HepG2 (cell line): ENCODE data around the gene TXNRD2. TPM values are rescaled to one million over a fixed set of nuclear protein-coding genes. Genes with fewer than 3 reads are reported as not detected.

ENCODE experiments used
- CBX1 ChIP-seq: IDR thresholded peaks from one replicate; pipeline ENCODE4 v1.6.1; 2016; ENCODE audit warnings: antibody characterized with exemption, low read depth
- NRL ChIP-seq: sonication (generic); formaldehyde crosslinking; IDR thresholded peaks from 2 replicates; pipeline ENCODE4 v1.5.0; 2020; ENCODE audit warnings: missing genetic modification reagents, mild to moderate bottlenecking, moderate library complexity, borderline replicate concordance
- POLR2G ChIP-seq: fragments of 200-400 bp; formaldehyde crosslinking; IDR thresholded peaks from 2 replicates; pipeline ENCODE4 v1.6.1; 2018; ENCODE audit warnings: mild to moderate bottlenecking, low read depth, low read length, moderate library complexity
- SIX4 ChIP-seq: sonication (generic); formaldehyde crosslinking; IDR thresholded peaks from 2 replicates; pipeline ENCODE4 v1.4.0; 2020; ENCODE audit warnings: missing genetic modification reagents
- SMAD3 ChIP-seq: sonication (generic); formaldehyde crosslinking; IDR thresholded peaks from 2 replicates; pipeline ENCODE4 v1.4.0; 2020; ENCODE audit warnings: missing genetic modification reagents
- polyA plus RNA-seq, 8 experiments: library from polyadenylated mRNA; depleted of rRNA in 3 of 8; stranded (reverse) in 7 of 8; unstranded in 1 of 8; fragments of >200 nt; fragmentation: Illumina TruSeq in 4 of 8; extraction: Trizol in 4 of 8; gene quantifications; 2 replicates each; pipeline versions ENCODE4 v1.2.1 to v1.2.3, GENCODE V29; 2011 to 2016; ENCODE audit warnings: low read depth in 4 of 8, missing spikeins in 1 of 8, mixed read lengths in 1 of 8; ENCODE audit not compliant: insufficient read depth in 1 of 8
- total RNA-seq, 5 experiments: library from RNA; depleted of rRNA; stranded (reverse); fragments of >200 nt; fragmentation: Illumina TruSeq; extraction: Trizol; gene quantifications; 2 replicates each; pipeline ENCODE4 v1.2.3, GENCODE V29; 2016; ENCODE audit warnings: low read depth in 1 of 5
- TF ChIP-seq, protein P1 (sequence below): sonication (generic); formaldehyde crosslinking; IDR thresholded peaks from 2 replicates; pipeline ENCODE4 v1.4.0; 2020; ENCODE audit warnings: mild to moderate bottlenecking, missing genetic modification reagents
- TF ChIP-seq, protein P2 (sequence below): sonication (generic); formaldehyde crosslinking; IDR thresholded peaks from 2 replicates; pipeline ENCODE4 v1.4.0; 2020; ENCODE audit warnings: missing genetic modification reagents, borderline replicate concordance
- TF ChIP-seq, protein P3 (sequence below): sonication (generic); formaldehyde crosslinking; IDR thresholded peaks from 2 replicates; pipeline ENCODE4 v1.4.0; 2020; ENCODE audit warnings: missing genetic modification reagents
- TF ChIP-seq, protein P4 (sequence below): sonication (generic); formaldehyde crosslinking; IDR thresholded peaks from 2 replicates; pipeline ENCODE4 v1.8.1; 2022; ENCODE audit warnings: mild to moderate bottlenecking, missing genetic modification reagents
- TF ChIP-seq, protein P5 (sequence below): sonication (generic); formaldehyde crosslinking; IDR thresholded peaks from 2 replicates; pipeline ENCODE4 v1.4.0; 2020; ENCODE audit warnings: mild to moderate bottlenecking, missing genetic modification reagents

The TXNRD2 gene
- total and polyA plus RNA-seq, 2 of the 13 experiments (the other 11 are each of a cell fraction or from before 2014, with no cell fraction given) = 17.5 to 18.6 TPM

DNA sequence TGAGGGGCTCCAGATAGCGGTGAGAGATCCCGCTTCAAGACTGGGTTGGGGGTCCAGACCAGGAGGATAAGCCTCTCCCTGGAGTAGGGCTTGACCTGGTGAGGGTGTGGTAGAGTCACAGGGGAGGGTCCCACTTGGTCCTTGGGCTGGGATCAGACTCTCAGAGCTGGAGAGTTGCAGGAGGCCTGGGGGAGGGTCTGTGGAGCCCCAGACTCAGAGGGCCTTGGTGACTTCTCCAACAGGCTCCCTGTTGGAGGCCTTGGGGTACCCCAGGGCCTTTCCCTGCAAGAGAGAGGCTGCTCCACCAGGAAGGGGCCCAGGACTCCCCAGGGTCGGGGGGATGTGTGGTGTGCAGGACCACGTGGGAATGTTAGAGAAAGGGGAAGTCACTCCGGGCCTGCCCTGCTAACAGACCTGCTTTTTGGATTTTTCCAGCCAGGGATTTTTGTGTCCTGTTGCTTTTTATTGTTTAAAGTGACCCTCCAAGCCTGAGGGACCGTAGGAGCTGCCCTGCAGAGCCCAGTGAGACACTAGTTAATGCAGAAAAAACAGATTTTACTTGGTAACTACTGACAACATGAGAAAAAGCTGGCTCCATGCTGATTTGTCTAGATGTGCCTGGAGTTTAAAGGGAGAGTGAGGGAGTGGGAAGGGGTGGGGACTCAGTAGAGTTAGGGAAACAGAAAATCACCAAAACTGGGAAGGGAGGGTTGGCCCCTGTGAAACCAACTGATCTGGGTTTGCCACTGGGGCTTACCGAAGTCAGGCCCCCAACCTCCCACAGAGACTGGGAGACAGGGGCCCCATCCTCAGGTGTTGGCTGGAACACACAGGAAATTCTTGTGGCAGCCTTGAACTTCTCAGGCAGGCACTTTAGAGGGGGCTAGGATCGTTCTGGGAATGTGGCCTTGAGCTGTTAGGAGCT is 801 bp upstream of the TXNRD2 start (continued):
- TF ChIP-seq, protein P1, sequence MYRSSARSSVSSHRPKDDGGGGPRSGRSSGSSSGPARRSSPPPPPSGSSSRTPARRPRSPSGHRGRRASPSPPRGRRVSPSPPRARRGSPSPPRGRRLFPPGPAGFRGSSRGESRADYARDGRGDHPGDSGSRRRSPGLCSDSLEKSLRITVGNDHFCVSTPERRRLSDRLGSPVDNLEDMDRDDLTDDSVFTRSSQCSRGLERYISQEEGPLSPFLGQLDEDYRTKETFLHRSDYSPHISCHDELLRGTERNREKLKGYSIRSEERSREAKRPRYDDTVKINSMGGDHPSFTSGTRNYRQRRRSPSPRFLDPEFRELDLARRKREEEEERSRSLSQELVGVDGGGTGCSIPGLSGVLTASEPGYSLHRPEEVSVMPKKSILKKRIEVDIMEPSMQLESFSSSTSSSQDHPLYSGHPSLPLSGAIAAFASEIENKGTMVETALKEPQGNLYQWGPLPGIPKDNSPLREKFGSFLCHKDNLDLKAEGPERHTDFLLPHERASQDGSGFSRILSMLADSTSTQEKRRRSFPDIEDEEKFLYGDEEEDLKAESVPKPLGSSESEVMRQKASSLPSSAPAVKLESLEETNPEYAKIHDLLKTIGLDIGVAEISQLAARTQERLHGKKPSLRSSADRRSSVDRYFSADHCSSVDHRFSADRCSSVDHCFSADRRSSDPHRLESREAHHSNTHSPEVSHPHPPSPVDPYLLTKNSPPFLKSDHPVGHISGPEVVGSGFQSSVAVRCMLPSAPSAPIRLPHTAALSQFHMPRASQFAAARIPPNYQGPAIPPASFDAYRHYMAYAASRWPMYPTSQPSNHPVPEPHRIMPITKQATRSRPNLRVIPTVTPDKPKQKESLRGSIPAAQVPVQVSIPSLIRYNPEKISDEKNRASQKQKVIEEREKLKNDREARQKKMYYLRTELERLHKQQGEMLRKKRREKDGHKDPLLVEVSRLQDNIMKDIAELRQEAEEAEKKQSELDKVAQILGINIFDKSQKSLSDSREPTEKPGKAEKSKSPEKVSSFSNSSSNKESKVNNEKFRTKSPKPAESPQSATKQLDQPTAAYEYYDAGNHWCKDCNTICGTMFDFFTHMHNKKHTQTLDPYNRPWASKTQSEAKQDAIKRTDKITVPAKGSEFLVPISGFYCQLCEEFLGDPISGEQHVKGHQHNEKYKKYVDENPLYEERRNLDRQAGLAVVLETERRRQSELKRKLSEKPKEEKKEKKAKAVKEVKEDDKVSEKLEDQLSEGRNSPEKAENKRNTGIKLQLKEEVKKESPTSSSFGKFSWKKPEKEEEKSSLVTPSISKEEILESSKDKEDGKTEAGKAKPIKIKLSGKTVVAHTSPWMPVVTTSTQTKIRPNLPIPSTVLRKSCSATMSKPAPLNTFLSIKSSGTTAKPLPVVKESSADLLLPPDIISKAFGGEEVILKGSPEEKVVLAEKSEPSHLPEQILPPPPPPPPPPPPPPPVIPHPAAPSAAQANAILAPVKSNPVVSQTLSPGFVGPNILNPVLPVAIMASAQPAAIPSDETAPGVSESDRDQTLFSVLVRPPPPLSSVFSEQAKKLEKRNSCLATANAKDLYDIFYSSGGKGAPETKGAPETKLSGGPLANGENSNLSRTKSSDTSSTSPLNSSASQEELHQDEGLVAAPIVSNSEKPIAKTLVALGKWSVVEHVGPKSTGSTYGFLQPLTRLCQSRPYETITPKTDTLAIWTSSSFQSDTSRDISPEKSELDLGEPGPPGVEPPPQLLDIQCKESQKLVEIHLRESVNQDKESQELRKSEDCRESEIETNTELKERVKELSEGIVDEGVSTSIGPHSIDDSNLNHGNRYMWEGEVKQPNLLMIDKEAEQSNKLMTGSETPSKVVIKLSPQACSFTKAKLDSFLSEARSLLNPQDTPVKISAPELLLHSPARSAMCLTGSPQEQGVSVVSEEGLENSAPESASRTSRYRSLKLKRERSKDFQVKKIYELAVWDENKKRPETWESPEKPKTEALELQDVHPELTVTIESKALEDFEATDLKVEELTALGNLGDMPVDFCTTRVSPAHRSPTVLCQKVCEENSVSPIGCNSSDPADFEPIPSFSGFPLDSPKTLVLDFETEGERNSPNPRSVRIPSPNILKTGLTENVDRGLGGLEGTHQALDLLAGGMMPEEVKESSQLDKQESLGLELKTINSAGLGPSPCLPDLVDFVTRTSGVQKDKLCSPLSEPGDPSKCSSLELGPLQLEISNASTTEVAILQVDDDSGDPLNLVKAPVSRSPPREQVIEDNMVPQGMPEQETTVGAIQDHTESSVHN = no peak
- TF ChIP-seq NRL (no peak), CBX1 (no peak), SIX4 (CRISPR knock-in tag) (no peak), SMAD3 (CRISPR knock-in tag) (no peak), POLR2G (0 out of 2 replicates have a peak, but pooled peaks have one; percentile 40)
- TF ChIP-seq, protein P2, sequence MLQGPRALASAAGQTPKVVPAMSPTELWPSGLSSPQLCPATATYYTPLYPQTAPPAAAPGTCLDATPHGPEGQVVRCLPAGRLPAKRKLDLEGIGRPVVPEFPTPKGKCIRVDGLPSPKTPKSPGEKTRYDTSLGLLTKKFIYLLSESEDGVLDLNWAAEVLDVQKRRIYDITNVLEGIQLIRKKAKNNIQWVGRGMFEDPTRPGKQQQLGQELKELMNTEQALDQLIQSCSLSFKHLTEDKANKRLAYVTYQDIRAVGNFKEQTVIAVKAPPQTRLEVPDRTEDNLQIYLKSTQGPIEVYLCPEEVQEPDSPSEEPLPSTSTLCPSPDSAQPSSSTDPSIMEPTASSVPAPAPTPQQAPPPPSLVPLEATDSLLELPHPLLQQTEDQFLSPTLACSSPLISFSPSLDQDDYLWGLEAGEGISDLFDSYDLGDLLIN = no peak
- TF ChIP-seq, protein P3, sequence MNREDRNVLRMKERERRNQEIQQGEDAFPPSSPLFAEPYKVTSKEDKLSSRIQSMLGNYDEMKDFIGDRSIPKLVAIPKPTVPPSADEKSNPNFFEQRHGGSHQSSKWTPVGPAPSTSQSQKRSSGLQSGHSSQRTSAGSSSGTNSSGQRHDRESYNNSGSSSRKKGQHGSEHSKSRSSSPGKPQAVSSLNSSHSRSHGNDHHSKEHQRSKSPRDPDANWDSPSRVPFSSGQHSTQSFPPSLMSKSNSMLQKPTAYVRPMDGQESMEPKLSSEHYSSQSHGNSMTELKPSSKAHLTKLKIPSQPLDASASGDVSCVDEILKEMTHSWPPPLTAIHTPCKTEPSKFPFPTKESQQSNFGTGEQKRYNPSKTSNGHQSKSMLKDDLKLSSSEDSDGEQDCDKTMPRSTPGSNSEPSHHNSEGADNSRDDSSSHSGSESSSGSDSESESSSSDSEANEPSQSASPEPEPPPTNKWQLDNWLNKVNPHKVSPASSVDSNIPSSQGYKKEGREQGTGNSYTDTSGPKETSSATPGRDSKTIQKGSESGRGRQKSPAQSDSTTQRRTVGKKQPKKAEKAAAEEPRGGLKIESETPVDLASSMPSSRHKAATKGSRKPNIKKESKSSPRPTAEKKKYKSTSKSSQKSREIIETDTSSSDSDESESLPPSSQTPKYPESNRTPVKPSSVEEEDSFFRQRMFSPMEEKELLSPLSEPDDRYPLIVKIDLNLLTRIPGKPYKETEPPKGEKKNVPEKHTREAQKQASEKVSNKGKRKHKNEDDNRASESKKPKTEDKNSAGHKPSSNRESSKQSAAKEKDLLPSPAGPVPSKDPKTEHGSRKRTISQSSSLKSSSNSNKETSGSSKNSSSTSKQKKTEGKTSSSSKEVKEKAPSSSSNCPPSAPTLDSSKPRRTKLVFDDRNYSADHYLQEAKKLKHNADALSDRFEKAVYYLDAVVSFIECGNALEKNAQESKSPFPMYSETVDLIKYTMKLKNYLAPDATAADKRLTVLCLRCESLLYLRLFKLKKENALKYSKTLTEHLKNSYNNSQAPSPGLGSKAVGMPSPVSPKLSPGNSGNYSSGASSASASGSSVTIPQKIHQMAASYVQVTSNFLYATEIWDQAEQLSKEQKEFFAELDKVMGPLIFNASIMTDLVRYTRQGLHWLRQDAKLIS = no peak
- TF ChIP-seq, protein P4, sequence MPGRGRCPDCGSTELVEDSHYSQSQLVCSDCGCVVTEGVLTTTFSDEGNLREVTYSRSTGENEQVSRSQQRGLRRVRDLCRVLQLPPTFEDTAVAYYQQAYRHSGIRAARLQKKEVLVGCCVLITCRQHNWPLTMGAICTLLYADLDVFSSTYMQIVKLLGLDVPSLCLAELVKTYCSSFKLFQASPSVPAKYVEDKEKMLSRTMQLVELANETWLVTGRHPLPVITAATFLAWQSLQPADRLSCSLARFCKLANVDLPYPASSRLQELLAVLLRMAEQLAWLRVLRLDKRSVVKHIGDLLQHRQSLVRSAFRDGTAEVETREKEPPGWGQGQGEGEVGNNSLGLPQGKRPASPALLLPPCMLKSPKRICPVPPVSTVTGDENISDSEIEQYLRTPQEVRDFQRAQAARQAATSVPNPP (CRISPR knock-in tag) = no peak
- TF ChIP-seq, protein P5, sequence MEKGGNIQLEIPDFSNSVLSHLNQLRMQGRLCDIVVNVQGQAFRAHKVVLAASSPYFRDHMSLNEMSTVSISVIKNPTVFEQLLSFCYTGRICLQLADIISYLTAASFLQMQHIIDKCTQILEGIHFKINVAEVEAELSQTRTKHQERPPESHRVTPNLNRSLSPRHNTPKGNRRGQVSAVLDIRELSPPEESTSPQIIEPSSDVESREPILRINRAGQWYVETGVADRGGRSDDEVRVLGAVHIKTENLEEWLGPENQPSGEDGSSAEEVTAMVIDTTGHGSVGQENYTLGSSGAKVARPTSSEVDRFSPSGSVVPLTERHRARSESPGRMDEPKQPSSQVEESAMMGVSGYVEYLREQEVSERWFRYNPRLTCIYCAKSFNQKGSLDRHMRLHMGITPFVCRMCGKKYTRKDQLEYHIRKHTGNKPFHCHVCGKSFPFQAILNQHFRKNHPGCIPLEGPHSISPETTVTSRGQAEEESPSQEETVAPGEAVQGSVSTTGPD = no peak
